OCI-LY3 (cell line): ENCODE results near the gene IQGAP2.

Experiments used
- CTCF ChIP-seq: fragments of 200-600, 300-600 bp; sonication (generic); IDR thresholded peaks from 2 replicates; pipeline ENCODE4 v1.5.1; 2014; ENCODE audit warnings: antibody characterized with exemption, low read length, low read depth
- EZH2phosphoT487 ChIP-seq: fragments of 200-600 bp; shearing (Covaris generic); IDR thresholded peaks from 2 replicates; pipeline ENCODE4 v1.6.1; 2018; ENCODE audit warnings: antibody characterized with exemption, mixed run types, low read depth

GRCh38 chr5:76552546-76552945 is 149.5 kb downstream of the IQGAP2 start:
- TF ChIP-seq CTCF = no peak
- no peak for TF ChIP-seq EZH2phosphoT487
